COLO829 (cell line): ENCODE results near the gene SNX21.
"Not testable (repeated sequence)": the region's sequence is repeated elsewhere in the genome, so short reads cannot be mapped to it uniquely, and the experiment has no call there.

Experiments
- DNase-seq: peaks from one replicate; pipeline ENCODE4 v3.0.0; 2012; ENCODE audit warnings: low spot score

SNX21 gene

DNA sequence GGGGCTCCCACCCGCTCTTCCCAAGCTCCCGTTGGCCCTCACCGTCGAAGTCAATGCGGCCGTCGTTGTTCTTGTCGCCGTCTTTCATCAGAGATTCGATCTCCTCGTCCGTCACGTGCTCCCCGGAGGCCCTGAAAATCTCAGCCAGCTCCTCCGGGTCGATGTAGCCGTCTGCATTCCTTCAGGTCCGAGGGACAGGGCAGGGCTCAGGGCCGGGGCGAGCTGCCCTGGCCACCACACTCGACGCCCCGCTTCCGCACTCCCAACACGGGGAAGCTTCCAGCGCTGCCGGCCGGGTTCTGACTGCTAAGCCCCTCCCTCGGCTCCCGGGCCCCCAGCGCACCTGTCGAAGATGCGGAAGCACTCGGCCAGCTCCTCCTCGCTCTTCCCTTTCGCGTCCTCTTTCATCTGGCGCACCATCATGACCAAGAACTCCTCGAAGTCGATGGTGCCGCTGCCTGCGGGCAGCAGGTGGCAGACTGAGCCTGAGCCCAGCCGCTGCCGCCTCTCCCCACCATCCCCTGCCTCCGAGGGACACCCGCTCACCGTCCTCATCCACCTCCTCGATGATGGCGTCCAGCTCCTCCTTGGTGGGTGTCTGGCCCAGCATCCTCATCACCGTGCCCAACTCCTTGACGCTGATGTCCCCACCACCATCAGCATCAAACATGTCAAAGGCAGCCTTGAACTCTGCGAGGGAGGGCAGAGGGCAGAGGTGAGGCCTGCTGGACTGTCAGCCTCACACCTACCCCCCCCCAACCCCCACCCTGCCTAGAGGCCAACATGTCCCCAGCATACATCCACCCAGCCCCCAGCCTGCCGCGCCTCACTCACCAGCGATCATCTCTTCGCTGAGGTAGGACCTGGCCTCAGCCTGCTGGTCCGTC lies 9.4 kb upstream of the SNX21 start:
- DNase-seq = no peak

DNA sequence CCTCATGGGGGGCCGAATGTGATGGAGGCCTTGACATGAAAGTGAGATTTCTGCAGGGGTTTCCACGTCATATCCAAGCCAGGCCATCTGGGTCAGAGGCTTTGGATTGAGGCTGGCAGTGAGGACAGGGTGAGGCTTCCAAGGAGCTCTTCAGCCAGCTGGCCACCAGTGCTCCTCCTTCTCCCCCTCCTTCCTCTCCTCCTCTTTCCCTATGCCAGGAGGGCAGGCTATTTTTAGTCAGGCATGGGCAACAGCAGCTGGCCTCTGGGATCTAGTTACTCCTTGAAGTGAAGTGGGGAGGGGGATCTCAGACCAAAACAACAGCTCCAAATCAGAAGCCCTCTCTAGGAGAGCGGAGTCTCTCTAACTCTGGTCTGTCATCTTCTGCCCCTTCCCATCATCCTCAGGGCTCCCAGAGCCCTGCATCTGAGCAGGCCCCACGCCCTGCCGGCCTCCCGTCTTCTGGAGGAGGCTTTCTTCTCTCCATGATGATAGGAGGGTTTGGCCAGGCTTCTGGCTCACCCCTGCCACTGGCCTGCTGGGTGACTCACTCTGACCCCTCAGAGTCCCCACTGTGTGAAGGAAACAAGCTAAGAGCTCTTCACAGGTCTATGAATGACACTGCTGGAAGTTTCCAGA lies 7.1 kb upstream of the SNX21 start:
- DNase-seq = no peak

DNA sequence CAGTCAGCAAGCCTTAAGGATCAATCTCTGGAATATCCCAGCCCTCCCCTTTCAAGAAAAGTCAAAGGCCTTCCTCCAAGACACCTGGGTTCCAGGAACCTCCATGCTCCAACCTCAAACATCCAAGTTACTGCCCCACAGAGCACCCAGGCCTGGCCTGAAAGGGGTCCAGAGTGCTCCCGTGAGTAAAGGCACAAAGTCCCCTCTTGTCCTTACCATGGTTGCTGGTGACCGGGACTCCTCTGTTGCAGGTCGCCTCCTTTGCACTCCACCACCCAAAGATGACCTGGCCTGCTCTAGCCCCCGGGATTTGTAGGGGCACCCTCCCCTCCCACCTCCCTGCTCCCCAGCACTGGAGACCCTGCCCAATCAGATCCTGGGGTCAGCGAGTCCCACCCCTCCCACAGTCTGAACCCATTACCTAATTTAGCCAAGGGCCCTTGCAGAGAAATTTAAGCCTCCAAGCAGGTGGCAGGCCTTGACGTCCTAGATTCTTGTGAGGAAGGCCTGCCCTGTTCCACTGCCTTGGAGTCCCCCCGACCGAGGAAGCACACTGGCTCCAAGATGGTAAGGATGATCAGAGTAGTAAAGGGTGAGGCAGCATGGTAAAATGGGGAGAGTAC lies 6.5 kb upstream of the SNX21 start, which contains the start of gene TNNC2:
TNNC2 (minus strand) TSS at position 283 of the 623 bp plus-strand sequence; CDS start at position 219, 64 bp downstream.
- no peak for DNase-seq

DNA sequence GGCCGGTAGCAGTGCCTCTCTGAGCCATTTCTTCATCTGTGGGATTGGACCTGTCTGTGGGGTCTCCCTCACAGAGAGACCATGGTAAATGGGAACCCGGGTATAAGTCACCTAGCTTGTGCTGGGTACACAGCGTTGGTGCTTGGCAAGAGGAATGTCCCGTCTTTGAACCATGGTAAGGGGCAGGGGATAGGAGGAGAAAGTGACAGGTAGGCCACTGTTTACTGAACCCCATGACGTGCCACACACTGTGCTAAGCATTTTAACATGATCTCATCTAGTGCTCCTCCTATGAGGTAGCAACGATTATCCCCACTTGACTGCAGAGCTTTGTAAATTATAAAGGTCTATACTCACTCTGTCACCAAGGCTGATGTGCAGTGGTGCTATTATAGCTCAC lies 5.9 kb upstream of the SNX21 start:
- no peak for DNase-seq

DNA sequence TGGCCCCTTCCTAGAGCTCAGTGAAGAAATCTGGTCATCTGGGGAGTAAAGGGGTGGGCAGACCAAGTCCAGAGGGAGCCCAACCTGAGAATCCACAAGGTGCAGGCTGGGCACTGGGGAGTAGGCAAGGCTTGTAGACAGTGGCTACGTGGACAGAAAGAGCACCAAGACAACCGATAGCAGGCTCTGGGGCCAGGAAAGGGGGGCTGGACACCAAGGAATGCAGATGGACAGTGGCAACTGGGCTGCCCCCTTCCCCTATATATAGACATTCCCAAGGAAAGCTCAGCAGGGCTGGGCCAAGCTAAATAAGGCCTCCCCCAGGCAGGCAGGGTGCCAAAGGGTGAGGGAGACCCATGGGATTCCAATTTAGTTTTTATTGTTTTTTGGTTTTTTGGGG lies 5.0 kb upstream of the SNX21 start:
- no peak for DNase-seq

DNA sequence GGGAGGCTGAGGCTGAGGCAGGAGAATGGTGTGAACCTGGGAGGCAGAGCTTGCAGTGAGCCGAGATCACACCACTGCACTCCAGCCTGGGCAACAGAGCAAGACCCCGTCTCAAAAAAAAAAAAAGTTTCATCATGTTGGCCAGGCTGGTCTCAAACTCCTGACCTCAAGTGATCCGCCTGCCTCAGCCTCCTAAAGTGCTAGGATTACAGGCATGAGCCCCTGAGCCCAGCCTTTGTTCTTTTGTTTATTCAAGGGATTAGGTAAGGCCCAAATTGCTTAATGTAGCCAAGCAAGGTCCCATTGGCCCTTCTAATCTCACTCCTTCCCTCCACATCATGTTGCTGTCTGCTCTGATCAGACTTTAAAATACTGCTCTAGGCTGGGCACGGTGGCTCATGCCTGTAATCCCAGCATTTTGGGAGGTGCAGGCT lies 3.9 kb upstream of the SNX21 start:
- not testable (repeated sequence) for DNase-seq

DNA sequence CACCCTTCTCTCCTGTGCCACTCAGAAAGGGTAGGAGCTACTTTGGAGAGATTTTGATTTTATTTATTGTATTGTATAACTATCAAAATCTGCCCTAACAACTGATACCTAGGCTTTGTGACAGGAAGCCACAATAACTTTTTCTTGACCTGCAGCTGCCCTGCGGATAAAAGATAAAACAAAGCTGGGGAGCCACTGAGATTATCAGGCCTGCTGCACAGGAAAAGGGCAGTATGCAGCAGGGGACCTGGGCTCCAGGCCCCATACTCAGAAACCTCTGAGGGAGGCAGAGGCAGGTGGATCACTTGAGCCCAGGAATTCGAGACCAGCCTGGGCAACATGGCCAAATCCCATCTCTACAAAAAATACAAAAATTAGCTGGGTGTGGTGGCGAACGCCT lies 980 bp upstream of the SNX21 start:
- no peak for DNase-seq

DNA sequence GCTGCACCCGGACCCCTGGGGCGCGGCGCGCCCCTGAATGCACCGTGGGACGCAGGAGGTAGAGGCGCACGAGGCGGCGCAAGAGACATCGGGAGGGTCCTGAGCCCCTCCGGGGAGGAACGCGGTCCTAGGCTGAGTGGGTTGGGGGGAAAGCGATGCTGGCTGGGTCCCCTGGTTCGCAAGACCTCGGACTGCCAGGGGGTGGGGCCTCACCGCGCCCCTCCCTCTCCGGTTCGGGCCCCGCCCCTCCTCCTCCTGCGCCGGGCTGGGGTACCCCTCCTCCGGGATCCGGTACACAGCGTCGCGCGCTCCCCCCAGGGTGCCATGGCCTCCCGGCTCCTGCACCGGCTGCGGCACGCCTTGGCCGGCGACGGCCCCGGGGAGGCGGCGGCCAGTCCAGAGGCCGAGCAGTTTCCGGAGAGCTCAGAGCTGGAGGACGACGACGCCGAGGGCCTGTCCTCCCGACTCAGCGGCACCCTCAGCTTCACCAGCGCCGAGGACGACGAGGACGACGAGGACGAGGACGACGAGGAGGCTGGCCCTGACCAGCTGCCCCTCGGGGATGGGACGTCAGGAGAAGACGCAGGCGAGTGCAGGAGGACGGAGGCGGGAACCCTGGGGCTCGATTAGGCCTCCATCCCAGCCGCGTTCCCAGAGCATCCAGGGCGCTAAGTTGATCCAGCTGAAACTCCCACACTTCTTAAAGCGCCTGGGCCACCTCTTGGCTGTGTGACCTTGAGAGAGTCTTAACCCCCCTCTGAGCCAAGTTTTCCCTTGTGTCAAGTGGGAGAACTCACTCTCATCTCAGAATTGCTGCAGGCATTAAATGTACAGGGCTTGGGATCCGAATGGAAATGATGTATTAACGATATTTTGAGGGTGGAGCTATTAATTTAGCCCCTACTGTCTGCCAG lies 541 bp downstream of the SNX21 start:
- DNase-seq = peak; percentile 69

DNA sequence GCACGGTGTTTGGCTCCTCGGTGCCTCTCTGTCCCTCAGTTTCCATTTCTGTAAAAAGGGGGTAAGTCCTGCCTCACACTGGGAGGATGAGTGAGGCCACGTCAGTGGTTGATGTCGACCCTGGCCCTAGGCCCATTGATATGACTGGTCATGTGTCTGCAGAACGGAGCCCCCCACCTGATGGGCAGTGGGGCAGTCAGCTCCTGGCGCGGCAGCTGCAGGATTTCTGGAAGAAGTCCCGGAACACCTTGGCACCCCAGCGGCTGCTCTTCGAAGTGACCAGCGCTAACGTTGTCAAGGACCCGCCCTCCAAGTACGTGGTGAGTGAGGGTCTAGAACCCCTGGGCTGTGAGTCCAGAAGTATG lies 1.2 kb downstream of the SNX21 start:
- DNase-seq = no peak

DNA sequence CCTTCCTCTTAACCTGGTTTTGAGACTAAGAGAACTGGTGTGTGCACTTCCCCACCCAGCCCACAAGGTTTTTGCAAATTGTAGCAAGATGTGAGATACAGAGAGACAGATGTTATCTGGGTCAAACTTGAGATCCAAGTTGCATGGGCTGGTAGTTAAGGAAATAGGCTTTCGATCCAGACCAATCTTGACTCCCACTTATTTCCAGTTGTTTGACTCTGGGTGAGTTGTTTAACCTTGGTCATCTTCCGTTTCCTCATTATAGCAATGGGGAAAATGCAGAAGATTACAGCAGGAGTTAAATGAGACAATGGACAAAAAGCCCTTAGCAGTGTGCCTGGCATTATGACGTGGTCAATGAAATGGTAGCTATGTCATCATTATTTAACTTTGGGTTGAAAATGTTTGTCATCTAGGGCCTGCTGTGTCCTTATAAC lies 1.7 kb downstream of the SNX21 start:
- no peak for DNase-seq

DNA sequence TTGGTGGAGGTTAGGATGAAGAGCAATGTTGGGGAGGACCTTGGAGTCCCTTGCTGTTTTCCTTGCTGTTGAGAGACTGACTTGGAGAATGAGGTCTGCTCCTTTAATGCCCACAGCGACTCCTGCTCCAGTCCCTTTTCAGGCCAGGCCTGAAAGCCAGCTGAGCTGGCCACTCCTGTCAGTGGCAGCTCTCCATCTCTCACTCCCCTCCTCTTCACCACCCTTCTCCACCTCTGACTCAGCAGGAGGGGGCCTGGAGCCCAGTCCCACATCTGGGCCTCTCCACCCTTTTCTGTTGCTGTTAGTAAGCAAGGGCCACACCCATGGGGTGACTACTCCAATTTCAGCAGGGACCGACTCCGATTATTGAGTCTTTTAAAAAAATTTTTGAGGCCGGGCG lies 2.2 kb downstream of the SNX21 start:
- no peak for DNase-seq

DNA sequence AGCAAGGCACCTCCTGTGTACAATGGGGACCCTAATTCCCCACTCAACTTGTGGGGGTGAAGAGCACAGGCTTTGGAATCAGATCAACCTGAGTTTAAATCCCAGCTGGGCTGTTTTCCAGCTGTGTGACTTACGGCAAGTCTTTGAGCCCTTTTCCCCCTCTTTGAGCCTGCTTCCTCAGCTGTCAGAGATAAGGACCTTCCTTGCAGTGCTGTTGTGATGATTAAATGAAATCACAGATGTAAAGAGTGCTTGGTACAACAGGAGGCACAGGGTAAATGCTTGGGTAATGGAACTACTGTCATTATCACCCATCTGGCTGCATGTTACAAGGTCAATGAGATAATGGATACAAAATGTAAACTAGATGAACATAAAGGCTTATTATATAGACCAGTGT lies 3.2 kb downstream of the SNX21 start:
- no peak for DNase-seq

DNA sequence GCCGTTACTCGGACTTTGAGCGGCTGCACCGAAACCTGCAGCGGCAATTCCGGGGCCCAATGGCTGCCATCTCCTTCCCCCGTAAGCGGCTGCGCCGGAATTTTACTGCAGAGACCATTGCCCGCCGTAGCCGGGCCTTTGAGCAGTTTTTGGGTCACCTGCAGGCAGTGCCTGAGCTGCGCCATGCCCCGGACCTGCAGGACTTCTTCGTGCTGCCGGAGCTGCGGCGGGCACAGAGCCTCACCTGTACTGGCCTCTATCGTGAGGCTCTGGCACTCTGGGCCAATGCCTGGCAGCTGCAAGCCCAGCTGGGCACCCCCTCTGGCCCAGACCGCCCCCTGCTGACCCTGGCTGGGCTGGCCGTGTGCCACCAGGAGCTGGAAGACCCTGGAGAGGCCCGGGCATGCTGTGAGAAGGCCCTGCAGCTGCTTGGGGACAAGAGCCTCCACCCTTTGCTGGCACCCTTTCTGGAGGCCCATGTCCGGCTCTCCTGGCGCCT lies 7.2 kb downstream of the SNX21 start:
- DNase-seq = no peak

DNA sequence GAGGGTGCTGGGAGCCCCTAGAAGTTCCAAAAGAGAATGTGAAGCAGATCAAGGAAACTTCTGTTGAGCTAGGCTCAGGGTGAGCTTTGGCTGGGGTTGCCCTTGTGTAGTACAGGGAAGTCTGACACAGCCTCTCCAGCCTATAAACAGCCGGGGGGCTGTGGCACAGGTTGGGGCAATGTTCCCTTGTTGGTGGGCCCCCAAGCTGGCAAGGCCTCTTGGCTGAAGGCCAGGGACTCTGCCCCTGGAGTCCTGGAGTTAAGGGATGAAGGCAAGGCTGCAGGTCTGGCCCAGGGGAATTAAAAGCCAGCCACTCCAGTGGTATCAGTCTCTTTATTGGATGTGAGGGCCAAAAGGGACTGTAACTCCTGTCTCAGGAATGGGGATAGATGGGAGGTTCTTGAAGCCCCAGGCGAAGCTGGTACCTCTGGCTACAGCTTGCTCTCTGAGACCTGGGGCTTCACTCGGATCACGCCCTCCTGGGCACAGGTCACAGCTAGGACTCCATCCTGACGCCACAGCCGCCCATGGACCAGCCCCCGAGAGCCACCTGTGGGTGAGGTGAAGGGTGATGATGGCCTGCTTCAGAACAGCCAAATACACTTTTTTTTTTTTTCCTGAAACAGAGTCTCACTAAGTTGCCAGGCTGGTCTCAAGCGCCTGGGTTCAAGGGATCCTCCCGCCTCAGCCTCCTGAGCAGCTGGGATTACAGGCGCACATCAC lies 8.0 kb downstream of the SNX21 start:
- no peak for DNase-seq

DNA sequence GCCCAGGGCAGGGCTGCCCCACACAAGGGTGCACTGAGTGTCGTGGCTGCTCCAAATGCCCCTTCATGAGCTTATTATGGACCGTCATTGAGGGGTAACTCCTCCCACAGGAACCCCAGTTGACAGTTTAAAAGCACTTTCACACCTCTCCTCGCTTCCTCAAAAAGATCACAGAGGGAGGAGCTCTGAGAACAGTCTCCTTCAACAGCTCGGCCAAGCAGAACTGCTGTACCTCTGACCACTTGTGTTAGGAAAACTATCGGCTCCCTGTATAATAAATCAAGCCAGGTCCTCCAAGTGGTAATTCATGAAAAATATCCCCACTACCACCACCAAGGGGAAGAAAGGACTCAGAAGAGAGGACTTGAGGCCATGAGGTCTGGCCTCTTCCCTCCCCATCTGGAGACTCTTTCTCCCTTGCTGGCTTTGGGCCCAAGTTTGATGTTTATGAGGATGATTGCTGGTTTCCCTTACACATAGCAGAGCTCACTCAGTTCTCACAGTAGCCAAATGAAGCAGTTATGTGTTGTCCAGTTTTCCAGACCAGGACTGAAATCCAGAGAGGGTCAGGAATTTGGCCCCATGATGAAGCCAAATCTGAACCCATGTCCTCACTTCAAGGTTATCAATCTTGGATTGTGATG lies 8.7 kb downstream of the SNX21 start:
- DNase-seq = no peak

DNA sequence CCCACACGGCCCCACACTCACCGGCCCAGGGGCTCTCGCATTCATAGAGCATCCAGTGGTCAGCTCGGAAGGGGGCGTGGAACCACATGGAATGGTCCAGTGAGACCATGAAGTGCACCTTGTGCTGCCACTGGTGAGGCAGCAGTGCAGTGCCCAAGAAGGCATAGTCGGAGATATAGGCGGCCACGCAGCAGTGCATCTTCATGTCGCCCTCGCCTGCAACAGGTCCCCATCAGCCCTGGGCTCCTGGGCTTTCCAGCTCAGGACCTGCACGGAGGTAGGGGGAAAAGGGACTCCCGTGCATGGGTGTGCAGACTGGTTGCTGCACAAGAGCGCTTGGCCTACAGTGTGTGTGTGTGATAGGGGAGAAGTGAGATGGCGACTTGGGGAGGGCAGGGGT lies 9.9 kb downstream of the SNX21 start:
- no peak for DNase-seq

DNA sequence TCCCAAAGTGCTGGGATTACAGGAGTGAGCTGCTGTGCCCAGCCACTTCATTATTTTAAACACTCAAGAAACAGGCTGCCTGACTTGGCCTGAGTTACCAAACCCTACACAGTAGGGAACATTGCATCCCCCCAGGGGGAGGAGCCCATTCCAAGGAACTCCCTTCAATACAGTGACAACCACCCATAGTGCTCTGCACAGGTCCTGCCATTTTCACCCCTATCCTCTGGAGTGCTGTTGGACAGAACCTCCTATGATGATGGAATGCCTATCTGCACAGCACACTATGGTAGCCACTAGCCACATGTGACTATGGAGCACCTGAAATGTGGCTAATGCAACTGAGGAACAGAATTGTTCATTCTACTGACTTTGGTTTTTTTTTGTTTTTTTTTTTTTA lies 11.9 kb downstream of the SNX21 start:
- DNase-seq = no peak

DNA sequence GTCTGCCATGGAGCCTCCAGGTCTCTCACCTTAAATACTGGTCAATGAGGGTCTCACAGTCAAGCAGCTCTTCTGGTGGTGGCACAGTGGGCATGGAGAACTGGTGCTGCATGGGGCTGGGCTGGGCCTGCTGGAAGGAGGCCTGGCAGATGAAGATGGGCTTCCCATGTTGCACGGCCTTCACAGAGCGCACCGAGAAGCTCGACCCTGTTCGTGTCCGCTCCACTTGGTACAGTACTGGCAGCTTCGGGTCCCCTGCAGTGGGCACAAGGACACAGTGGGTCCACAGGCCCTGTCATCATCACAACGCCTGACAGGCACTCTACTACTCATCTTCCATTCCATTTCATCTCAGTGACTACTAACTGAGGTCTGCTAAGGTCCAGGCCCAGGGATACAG lies 14.8 kb downstream of the SNX21 start:
- DNase-seq = no peak

DNA sequence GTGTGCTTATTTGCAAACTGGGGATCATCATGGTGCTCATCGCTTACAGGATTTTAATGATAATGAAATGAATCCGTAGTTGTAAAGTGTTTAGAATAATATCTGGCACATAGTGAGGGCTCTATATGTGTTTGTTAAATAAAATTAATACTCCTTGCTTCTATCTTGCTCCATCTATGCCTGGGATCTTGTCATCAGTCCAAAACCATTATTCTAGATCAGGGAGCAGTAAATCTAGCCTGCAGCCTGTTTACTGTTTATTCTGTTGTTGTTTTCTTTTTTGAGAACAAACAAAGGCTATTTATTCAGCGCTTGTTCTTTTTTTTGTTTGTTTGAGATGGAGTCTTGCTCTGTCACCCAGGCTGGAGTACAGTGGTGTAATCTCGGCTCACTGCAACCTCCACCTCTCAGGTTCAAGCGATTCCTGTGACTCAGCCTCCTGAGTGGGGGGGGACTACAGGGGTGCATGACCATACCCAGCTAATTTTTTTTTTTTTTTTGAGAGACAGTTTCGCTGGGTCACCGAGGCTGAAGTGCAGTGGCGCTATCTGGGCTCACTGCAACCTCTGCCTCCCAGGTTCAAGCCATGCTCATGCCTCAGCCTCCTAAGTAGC lies 15.5 kb downstream of the SNX21 start:
- DNase-seq = no peak

DNA sequence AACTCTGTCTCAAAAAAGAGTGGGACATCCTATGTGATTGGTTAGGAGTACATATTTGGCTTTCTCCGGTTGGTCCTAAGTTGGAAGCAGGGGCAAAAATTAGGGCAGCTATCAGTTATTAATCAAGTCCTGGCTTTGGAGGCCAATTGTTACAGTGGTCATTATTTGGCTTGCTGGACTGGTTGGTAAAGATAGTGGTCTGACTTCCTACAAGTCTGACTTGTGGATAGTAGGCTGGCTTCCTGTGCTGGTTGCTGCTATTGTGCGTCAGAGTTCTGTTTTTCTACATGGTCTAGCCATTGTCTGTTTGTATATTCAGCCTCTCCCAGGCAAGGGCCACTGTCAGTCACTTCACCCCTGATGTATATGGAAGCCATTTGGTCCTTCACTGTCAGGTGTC lies 16.6 kb downstream of the SNX21 start:
- no peak for DNase-seq
